HG02588 (cell line): ENCODE data around the gene INTS1.
"Not testable (repeated sequence)": the region's sequence is repeated elsewhere in the genome, so short reads cannot be mapped to it uniquely, and the experiment has no call there.

Experiments
- ATAC-seq: cut with Tn5 transposase; IDR thresholded peaks from one replicate; pipeline ENCODE4 v1.9.1; 2021; ENCODE audit warnings: mild to moderate bottlenecking, moderate library complexity; ENCODE audit not compliant: unreplicated experiment

INTS1 gene

GRCh38 chr7:1449501-1449900 is 54.7 kb downstream of the INTS1 start:
- no peak for ATAC-seq

GRCh38 chr7:1448958-1449357 is 55.2 kb downstream of the INTS1 start:
- ATAC-seq, result no peak

GRCh38 chr7:1447551-1448244 is 56.5 kb downstream of the INTS1 start:
- ATAC-seq, result no peak

GRCh38 chr7:1447112-1447511 is 57.1 kb downstream of the INTS1 start:
- ATAC-seq, result no peak

- no peak for ATAC-seq
Observed at GRCh38 chr7:1446620-1447032, 57.6 kb downstream of the INTS1 start.

- ATAC-seq, result not testable (repeated sequence)
Observed at GRCh38 chr7:1446026-1446425, 58.2 kb downstream of the INTS1 start.

GRCh38 chr7:1445341-1445740 is 58.8 kb downstream of the INTS1 start:
- no peak for ATAC-seq

- no peak for ATAC-seq
Observed at GRCh38 chr7:1444925-1445322, 59.3 kb downstream of the INTS1 start.

- ATAC-seq, result no peak
Observed at GRCh38 chr7:1444214-1444924, 59.8 kb downstream of the INTS1 start.

- not testable (repeated sequence) for ATAC-seq
Observed at GRCh38 chr7:1443587-1444200, 60.5 kb downstream of the INTS1 start.

- no peak for ATAC-seq
Observed at GRCh38 chr7:1442355-1443124, 61.6 kb downstream of the INTS1 start.

- no peak for ATAC-seq
Observed at GRCh38 chr7:1441615-1442354, 62.4 kb downstream of the INTS1 start.

GRCh38 chr7:1440620-1441019 is 63.6 kb downstream of the INTS1 start:
- ATAC-seq, result no peak

GRCh38 chr7:1439373-1440363 is 64.5 kb downstream of the INTS1 start:
- ATAC-seq, result no peak

- no peak for ATAC-seq
Observed at GRCh38 chr7:1438821-1439220, 65.4 kb downstream of the INTS1 start.

- no peak for ATAC-seq
Observed at GRCh38 chr7:1438208-1438607, 66.0 kb downstream of the INTS1 start.

GRCh38 chr7:1437155-1437880 is 66.9 kb downstream of the INTS1 start:
- ATAC-seq, result no peak

GRCh38 chr7:1436608-1437007 is 67.6 kb downstream of the INTS1 start:
- ATAC-seq, result no peak
